Keratinocyte (primary cell): ENCODE measurements around the gene RBM10. TPM values are rescaled to one million over a fixed set of nuclear protein-coding genes. Genes with fewer than 3 reads are reported as not detected.

ENCODE experiments used
- DNase-seq: peaks from one replicate; pipeline ENCODE4 v3.0.0-alpha.2; 2011; ENCODE audit warnings: low read depth, missing footprints, low spot score
- FAIRE-seq: peaks from 2 replicates; lab custom pipeline; 2011; peaks lifted over from hg19 to GRCh38; lab: Jason Lieb, UNC
- H2AFZ ChIP-seq: 2 replicates; pipeline ENCODE4 v1.6.0; 2012; ENCODE audit warnings: low read length, control low read depth, inconsistent platforms; ENCODE audit not compliant: control insufficient read depth
- H3K27ac ChIP-seq: 2 replicates; pipeline ENCODE4 v1.5.1; 2011; ENCODE audit warnings: low read length; ENCODE audit not compliant: control insufficient read depth, insufficient read depth
- H3K27me3 ChIP-seq: 3 replicates; pipeline ENCODE4 v1.6.0; 2011; ENCODE audit warnings: low read length; ENCODE audit not compliant: control insufficient read depth, insufficient read depth; ENCODE audit errors: extremely low read depth
- H3K36me3 ChIP-seq, 2 experiments: 2 replicates in 1 of 2; 3 replicates in 1 of 2; pipeline ENCODE4 v1.5.1; 2011; ENCODE audit warnings: low read length in 2 of 2, mild to moderate bottlenecking in 1 of 2; ENCODE audit not compliant: control insufficient read depth in 2 of 2, insufficient read depth in 2 of 2; ENCODE audit errors: extremely low read depth in 1 of 2
- H3K4me1 ChIP-seq: 3 replicates; pipeline ENCODE4 v1.5.1; 2011; ENCODE audit warnings: low read length; ENCODE audit not compliant: control insufficient read depth, insufficient read depth; ENCODE audit errors: extremely low read depth
- H3K4me2 ChIP-seq: 3 replicates; pipeline ENCODE4 v1.6.0; 2011; ENCODE audit warnings: low read depth, low read length; ENCODE audit not compliant: control insufficient read depth, insufficient read depth; ENCODE audit errors: extremely low read depth
- H3K4me3 ChIP-seq, 3 experiments: fragments of 200-600 bp in 1 of 3; sonication (generic) in 1 of 3; 2 replicates in 2 of 3; 3 replicates in 1 of 3; pipeline ENCODE4 v1.5.1; 2011 to 2016; ENCODE audit warnings: low read length in 3 of 3, mild to moderate bottlenecking in 3 of 3, control low read depth in 2 of 3, inconsistent platforms in 1 of 3, low read depth in 1 of 3, mixed read lengths in 1 of 3, mixed run types in 1 of 3, moderate library complexity in 1 of 3; ENCODE audit not compliant: control insufficient read depth in 2 of 3, insufficient read depth in 2 of 3; ENCODE audit errors: extremely low read depth in 1 of 3
- H3K79me2 ChIP-seq: 2 replicates; pipeline ENCODE4 v1.6.0; 2012; ENCODE audit warnings: low read length; ENCODE audit not compliant: control insufficient read depth, insufficient read depth
- H3K9ac ChIP-seq: 3 replicates; pipeline ENCODE4 v1.6.0; 2011; ENCODE audit warnings: low read length; ENCODE audit not compliant: control insufficient read depth, insufficient read depth; ENCODE audit errors: extremely low read depth
- H3K9me1 ChIP-seq: 3 replicates; pipeline ENCODE4 v1.6.0; 2011; ENCODE audit warnings: low read length; ENCODE audit not compliant: control insufficient read depth, insufficient read depth; ENCODE audit errors: extremely low read depth
- H3K9me3 ChIP-seq: 2 replicates; pipeline ENCODE4 v1.5.1; 2012; ENCODE audit warnings: low read depth, low read length; ENCODE audit not compliant: control insufficient read depth
- H4K20me1 ChIP-seq: 3 replicates; pipeline ENCODE4 v1.6.0; 2011; ENCODE audit warnings: low read length; ENCODE audit not compliant: control insufficient read depth, insufficient read depth; ENCODE audit errors: extremely low read depth
- EZH2 ChIP-seq: IDR thresholded peaks from one replicate; pipeline ENCODE4 v1.6.1; 2012; ENCODE audit warnings: inconsistent platforms, mild to moderate bottlenecking, low read length, moderate library complexity
- dilution Hi-C: fragments of 300-500 bp; cut with MboI; formaldehyde crosslinking; loops from one replicate; pipeline ENCODE4 v1.7.0; 2020; ENCODE audit warnings: low sequenced_read_pairs; ENCODE audit not compliant: extremely low pct_ligation_motif_present
- polyA plus RNA-seq, 5 experiments: library from polyadenylated mRNA; depleted of rRNA in 3 of 5; stranded (reverse) in 3 of 5; stranded (forward) in 1 of 5; unstranded in 1 of 5; fragments of >200 nt; gene quantifications; 1 replicate in 1 of 5; 2 replicates in 3 of 5; 3 replicates in 1 of 5; pipeline versions ENCODE4 v1.2.1 to v1.2.3, GENCODE V29; 2011 to 2012; ENCODE audit warnings: missing spikeins in 2 of 5, low read depth in 1 of 5, low replicate concordance in 1 of 5
- TF ChIP-seq, protein P1 (sequence below), 3 experiments: IDR thresholded peaks in 1 of 3; conservative IDR thresholded peaks in 1 of 3; optimal IDR thresholded peaks in 1 of 3; 2 replicates in 2 of 3; 3 replicates in 1 of 3; pipeline versions ENCODE3 to v1.5.1; 2011; ENCODE audit warnings: low read length in 3 of 3, mild to moderate bottlenecking in 3 of 3, moderate library complexity in 2 of 3, control low read depth in 1 of 3, inconsistent platforms in 1 of 3; ENCODE audit not compliant: insufficient read depth in 2 of 3; ENCODE audit errors: extremely low read depth in 1 of 3

RBM10 gene
- polyA plus RNA-seq, 1 donor (not counting 4 experiments of a cell fraction or from before 2014, with no cell fraction given) = 10.8 TPM

GRCh38 chrX:47209508-47210238 lies 64.7 kb downstream of the RBM10 start:
- TF ChIP-seq, protein P1, sequence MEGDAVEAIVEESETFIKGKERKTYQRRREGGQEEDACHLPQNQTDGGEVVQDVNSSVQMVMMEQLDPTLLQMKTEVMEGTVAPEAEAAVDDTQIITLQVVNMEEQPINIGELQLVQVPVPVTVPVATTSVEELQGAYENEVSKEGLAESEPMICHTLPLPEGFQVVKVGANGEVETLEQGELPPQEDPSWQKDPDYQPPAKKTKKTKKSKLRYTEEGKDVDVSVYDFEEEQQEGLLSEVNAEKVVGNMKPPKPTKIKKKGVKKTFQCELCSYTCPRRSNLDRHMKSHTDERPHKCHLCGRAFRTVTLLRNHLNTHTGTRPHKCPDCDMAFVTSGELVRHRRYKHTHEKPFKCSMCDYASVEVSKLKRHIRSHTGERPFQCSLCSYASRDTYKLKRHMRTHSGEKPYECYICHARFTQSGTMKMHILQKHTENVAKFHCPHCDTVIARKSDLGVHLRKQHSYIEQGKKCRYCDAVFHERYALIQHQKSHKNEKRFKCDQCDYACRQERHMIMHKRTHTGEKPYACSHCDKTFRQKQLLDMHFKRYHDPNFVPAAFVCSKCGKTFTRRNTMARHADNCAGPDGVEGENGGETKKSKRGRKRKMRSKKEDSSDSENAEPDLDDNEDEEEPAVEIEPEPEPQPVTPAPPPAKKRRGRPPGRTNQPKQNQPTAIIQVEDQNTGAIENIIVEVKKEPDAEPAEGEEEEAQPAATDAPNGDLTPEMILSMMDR (optimal IDR thresholded peaks at IDR 0.05 in 1 of 3, IDR thresholded peaks at IDR 0.05 in 1 of 3, conservative IDR thresholded peaks at IDR 0.05 in 1 of 3; ENCODE audit: extremely low read depth in 1 of 3, insufficient read depth in 2 of 3, low read length in 3 of 3) = no peak
- TF ChIP-seq EZH2 = no peak
- no peaks in the 10 kb centered on the region for H3K4me1 ChIP-seq
- H3K4me3 ChIP-seq = no peak overlapping the region
- H3K27me3 ChIP-seq = no peaks in the 10 kb centered on the region
- peaks cover 6% of the 10 kb centered on the region for H4K20me1 ChIP-seq
- H3K79me2 ChIP-seq = peaks cover 6% of the 10 kb centered on the region
- dilution Hi-C loops = no loop called here
- H3K36me3 ChIP-seq = peaks cover 67 to 68% of the 10 kb centered on the region in 2 experiments
- no peak for DNase-seq
- H3K4me2 ChIP-seq = no peak overlapping the region
- H3K9ac ChIP-seq = no peak overlapping the region
- H2AFZ ChIP-seq = no peak overlapping the region
- no peaks in the 10 kb centered on the region for H3K9me3 ChIP-seq
- no peaks in the 10 kb centered on the region for H3K9me1 ChIP-seq
- FAIRE-seq = no peak
- H3K27ac ChIP-seq = no peak overlapping the region

- dilution Hi-C loops = no loop called here
Measured at GRCh38 chrX:47210661-47211425, 65.8 kb downstream of the RBM10 start.

More at GRCh38 chrX:47210661-47211425, 65.8 kb downstream of the RBM10 start:
- TF ChIP-seq EZH2 = no peak
- TF ChIP-seq, protein P1 (optimal IDR thresholded peaks at IDR 0.05 in 1 of 3, IDR thresholded peaks at IDR 0.05 in 1 of 3, conservative IDR thresholded peaks at IDR 0.05 in 1 of 3; ENCODE audit: extremely low read depth in 1 of 3, insufficient read depth in 2 of 3, low read length in 3 of 3) = no peak
- H2AFZ ChIP-seq = no peak overlapping the region
- H3K4me3 ChIP-seq = no peak overlapping the region
- H3K9ac ChIP-seq = no peak overlapping the region
- peaks cover 68 to 69% of the 10 kb centered on the region in 2 experiments for H3K36me3 ChIP-seq
- DNase-seq (no peak), FAIRE-seq (no peak)
- peaks cover 12% of the 10 kb centered on the region for H4K20me1 ChIP-seq
- H3K4me2 ChIP-seq = no peak overlapping the region
- H3K9me3 ChIP-seq = no peaks in the 10 kb centered on the region
- H3K27ac ChIP-seq = no peak overlapping the region
- H3K9me1 ChIP-seq = no peaks in the 10 kb centered on the region
- H3K27me3 ChIP-seq = no peaks in the 10 kb centered on the region
- peaks cover 6% of the 10 kb centered on the region for H3K79me2 ChIP-seq
- H3K4me1 ChIP-seq = peaks cover 4% of the 10 kb centered on the region
